ENCODE measurements around the gene NINJ1.
"Not testable (repeated sequence)": the region's sequence is repeated elsewhere in the genome, so short reads cannot be mapped to it uniquely, and the experiment has no call there.

NINJ1 gene

GRCh38 chr9:93111001-93111370 is 23.1 kb downstream of the NINJ1 start:
- H3K4me3 ChIP-seq (ENCODE audit: low read depth, low read length) = no peak overlapping the region
- DNase-seq (ENCODE audit: low read depth) = no peak

- DNase-seq (ENCODE audit: low read depth) = no peak
- H3K4me3 ChIP-seq (ENCODE audit: low read depth, low read length) = no peak overlapping the region
These were observed 23.7 kb downstream of the NINJ1 start for GRCh38 chr9:93110311-93110855.

GRCh38 chr9:93108291-93109041 is 25.6 kb downstream of the NINJ1 start:
- no peak overlapping the region for H3K4me3 ChIP-seq (ENCODE audit: low read depth, low read length)
- no peak for DNase-seq (ENCODE audit: low read depth)

GRCh38 chr9:93107825-93108161 is 26.3 kb downstream of the NINJ1 start:
- H3K4me3 ChIP-seq (ENCODE audit: low read depth, low read length) = no peak overlapping the region
- no peak for DNase-seq (ENCODE audit: low read depth)

GRCh38 chr9:93107151-93107824 is 26.8 kb downstream of the NINJ1 start:
- no peak overlapping the region for H3K4me3 ChIP-seq (ENCODE audit: low read depth, low read length)
- DNase-seq (ENCODE audit: low read depth) = no peak

GRCh38 chr9:93105620-93106019 is 28.4 kb downstream of the NINJ1 start:
- no peak overlapping the region for H3K4me3 ChIP-seq (ENCODE audit: low read depth, low read length)
- DNase-seq (ENCODE audit: low read depth) = no peak

GRCh38 chr9:93101086-93101485 is 33.0 kb downstream of the NINJ1 start:
- not testable (repeated sequence) for DNase-seq (ENCODE audit: low read depth); H3K4me3 ChIP-seq (ENCODE audit: low read depth, low read length)

- no peak for DNase-seq (ENCODE audit: low read depth)
- no peak overlapping the region for H3K4me3 ChIP-seq (ENCODE audit: low read depth, low read length)
These were observed 33.8 kb downstream of the NINJ1 start for GRCh38 chr9:93100276-93100636.

- no peak overlapping the region for H3K4me3 ChIP-seq (ENCODE audit: low read depth, low read length)
- no peak for DNase-seq (ENCODE audit: low read depth)
These were observed 34.3 kb downstream of the NINJ1 start for GRCh38 chr9:93099551-93100275.

- peak overlapping the region; percentile 81 for H3K4me3 ChIP-seq (ENCODE audit: low read depth, low read length)
- peak; percentile 97 for DNase-seq (ENCODE audit: low read depth)
These were observed 35.7 kb downstream of the NINJ1 start for GRCh38 chr9:93098236-93098946.

- DNase-seq (ENCODE audit: low read depth) = no peak
- H3K4me3 ChIP-seq (ENCODE audit: low read depth, low read length) = peak overlapping the region; percentile 81
These were observed 36.4 kb downstream of the NINJ1 start for GRCh38 chr9:93097511-93098201.

- H3K4me3 ChIP-seq (ENCODE audit: low read depth, low read length) = peak overlapping the region; percentile 81
- DNase-seq (ENCODE audit: low read depth) = no peak
These were observed 37.2 kb downstream of the NINJ1 start for GRCh38 chr9:93096811-93097382.

- DNase-seq (ENCODE audit: low read depth) = no peak
- peak within 1 kb of the TSS; percentile 81 for H3K4me3 ChIP-seq (ENCODE audit: low read depth, low read length)
These were observed 37.8 kb downstream of the NINJ1 start, which contains the start of gene CARD19 for GRCh38 chr9:93096131-93096802. CARD19 (plus strand) TSS chr9:93096217; CDS start chr9:93096346, 129 bp downstream.

GRCh38 chr9:93095205-93096130 is 38.6 kb downstream of the NINJ1 start:
- peak; percentile 89 for DNase-seq (ENCODE audit: low read depth)
- peak overlapping the region; percentile 49 for H3K4me3 ChIP-seq (ENCODE audit: low read depth, low read length)

GRCh38 chr9:93094658-93095204 is 39.3 kb downstream of the NINJ1 start:
- H3K4me3 ChIP-seq (ENCODE audit: low read depth, low read length) = peak overlapping the region; percentile 49
- DNase-seq (ENCODE audit: low read depth) = no peak

GRCh38 chr9:93093877-93094657 is 40.0 kb downstream of the NINJ1 start:
- no peak for DNase-seq (ENCODE audit: low read depth)

More at GRCh38 chr9:93093877-93094657, 40.0 kb downstream of the NINJ1 start:
- no peak overlapping the region for H3K4me3 ChIP-seq (ENCODE audit: low read depth, low read length)
